Osteoblast (primary cell): ENCODE data around the gene ANXA1. TPM values are rescaled to one million over a fixed set of nuclear protein-coding genes. Genes with fewer than 3 reads are reported as not detected.

ENCODE experiments used
- DNase-seq: peaks from one replicate; pipeline ENCODE4 v3.0.0; 2011; ENCODE audit warnings: low spot score, mixed read lengths; ENCODE audit not compliant: insufficient read length; ENCODE audit errors: missing footprints
- H2AFZ ChIP-seq: 2 replicates; pipeline ENCODE4 v1.6.0; 2011; ENCODE audit warnings: mild to moderate bottlenecking, low read length
- H3K27ac ChIP-seq: 2 replicates; pipeline ENCODE4 v1.5.1; 2011; ENCODE audit warnings: mild to moderate bottlenecking, low read depth, low read length, moderate library complexity
- H3K27me3 ChIP-seq: 2 replicates; pipeline ENCODE4 v1.6.0; 2012; ENCODE audit warnings: mild to moderate bottlenecking, control low read depth, inconsistent platforms, low read length, moderate library complexity; ENCODE audit not compliant: insufficient read depth
- H3K36me3 ChIP-seq: 2 replicates; pipeline ENCODE4 v1.5.1; 2011; ENCODE audit warnings: mild to moderate bottlenecking, low read length, control low read depth, moderate library complexity; ENCODE audit not compliant: insufficient read depth
- H3K4me1 ChIP-seq: 2 replicates; pipeline ENCODE4 v1.5.1; 2011; ENCODE audit warnings: mild to moderate bottlenecking, low read length, control low read depth, moderate library complexity; ENCODE audit not compliant: insufficient read depth
- H3K4me2 ChIP-seq: 2 replicates; pipeline ENCODE4 v1.6.0; 2011; ENCODE audit warnings: mild to moderate bottlenecking, low read length; ENCODE audit not compliant: insufficient read depth
- H3K4me3 ChIP-seq: fragments of 200-600 bp; sonication (generic); 3 replicates; pipeline ENCODE4 v1.5.1; 2012; ENCODE audit warnings: mild to moderate bottlenecking, low read length, inconsistent platforms; ENCODE audit not compliant: insufficient read depth
- H3K79me2 ChIP-seq: 2 replicates; pipeline ENCODE4 v1.6.0; 2012; ENCODE audit warnings: mild to moderate bottlenecking, low read length, control low read depth, inconsistent platforms; ENCODE audit not compliant: insufficient read depth
- H3K9me3 ChIP-seq: 2 replicates; pipeline ENCODE4 v1.5.1; 2011; ENCODE audit warnings: low read depth, low read length, control low read depth
- H4K20me1 ChIP-seq: 2 replicates; pipeline ENCODE4 v1.6.0; 2012; ENCODE audit warnings: mild to moderate bottlenecking, low read length, control low read depth; ENCODE audit not compliant: insufficient read depth
- total RNA-seq: library from RNA; depleted of rRNA; stranded (reverse); fragments of >200 nt; gene quantifications from 2 replicates; pipeline ENCODE4 v1.2.3, GENCODE V29; 2012
- TF ChIP-seq, protein P1 (sequence below): IDR thresholded peaks from 2 replicates; pipeline ENCODE4 v1.5.1; 2011; ENCODE audit warnings: mild to moderate bottlenecking, low read depth, low read length, moderate library complexity; ENCODE audit errors: extremely low read depth

The ANXA1 gene
- total RNA-seq, 1 donor, result 816 TPM

DNA sequence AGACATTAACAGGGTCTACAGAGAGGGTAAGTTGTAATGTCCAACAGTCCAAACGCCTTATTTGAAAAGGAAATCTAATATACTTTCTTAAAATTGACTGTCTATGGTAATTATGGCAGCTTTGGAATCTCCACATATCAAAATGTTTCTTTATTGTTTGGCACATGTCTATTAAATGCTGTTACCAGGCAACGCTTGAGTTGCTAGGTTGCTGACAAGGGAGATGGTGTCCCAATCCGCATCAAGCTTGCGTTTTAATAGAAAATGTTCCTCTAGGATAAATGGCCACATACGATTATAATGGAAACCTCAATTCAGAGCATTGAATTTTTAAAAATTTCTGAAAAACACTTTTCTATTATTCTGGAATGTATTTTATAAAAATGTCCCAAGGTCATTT is 9.2 kb downstream of the ANXA1 start:
- no peak overlapping the region for H2AFZ ChIP-seq
- no peaks in the 10 kb centered on the region for H3K27me3 ChIP-seq
- no peak overlapping the region for H3K4me2 ChIP-seq
- DNase-seq, result no peak
- H3K4me3 ChIP-seq, result no peak overlapping the region
- no peaks in the 10 kb centered on the region for H3K9me3 ChIP-seq
- H3K4me1 ChIP-seq, result peaks cover 7% of the 10 kb centered on the region
- H3K36me3 ChIP-seq, result peaks cover 86% of the 10 kb centered on the region
- TF ChIP-seq, protein P1, sequence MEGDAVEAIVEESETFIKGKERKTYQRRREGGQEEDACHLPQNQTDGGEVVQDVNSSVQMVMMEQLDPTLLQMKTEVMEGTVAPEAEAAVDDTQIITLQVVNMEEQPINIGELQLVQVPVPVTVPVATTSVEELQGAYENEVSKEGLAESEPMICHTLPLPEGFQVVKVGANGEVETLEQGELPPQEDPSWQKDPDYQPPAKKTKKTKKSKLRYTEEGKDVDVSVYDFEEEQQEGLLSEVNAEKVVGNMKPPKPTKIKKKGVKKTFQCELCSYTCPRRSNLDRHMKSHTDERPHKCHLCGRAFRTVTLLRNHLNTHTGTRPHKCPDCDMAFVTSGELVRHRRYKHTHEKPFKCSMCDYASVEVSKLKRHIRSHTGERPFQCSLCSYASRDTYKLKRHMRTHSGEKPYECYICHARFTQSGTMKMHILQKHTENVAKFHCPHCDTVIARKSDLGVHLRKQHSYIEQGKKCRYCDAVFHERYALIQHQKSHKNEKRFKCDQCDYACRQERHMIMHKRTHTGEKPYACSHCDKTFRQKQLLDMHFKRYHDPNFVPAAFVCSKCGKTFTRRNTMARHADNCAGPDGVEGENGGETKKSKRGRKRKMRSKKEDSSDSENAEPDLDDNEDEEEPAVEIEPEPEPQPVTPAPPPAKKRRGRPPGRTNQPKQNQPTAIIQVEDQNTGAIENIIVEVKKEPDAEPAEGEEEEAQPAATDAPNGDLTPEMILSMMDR, result no peak
- peaks cover 22% of the 10 kb centered on the region for H4K20me1 ChIP-seq
- no peak overlapping the region for H3K27ac ChIP-seq
- peaks cover 35% of the 10 kb centered on the region for H3K79me2 ChIP-seq

DNA sequence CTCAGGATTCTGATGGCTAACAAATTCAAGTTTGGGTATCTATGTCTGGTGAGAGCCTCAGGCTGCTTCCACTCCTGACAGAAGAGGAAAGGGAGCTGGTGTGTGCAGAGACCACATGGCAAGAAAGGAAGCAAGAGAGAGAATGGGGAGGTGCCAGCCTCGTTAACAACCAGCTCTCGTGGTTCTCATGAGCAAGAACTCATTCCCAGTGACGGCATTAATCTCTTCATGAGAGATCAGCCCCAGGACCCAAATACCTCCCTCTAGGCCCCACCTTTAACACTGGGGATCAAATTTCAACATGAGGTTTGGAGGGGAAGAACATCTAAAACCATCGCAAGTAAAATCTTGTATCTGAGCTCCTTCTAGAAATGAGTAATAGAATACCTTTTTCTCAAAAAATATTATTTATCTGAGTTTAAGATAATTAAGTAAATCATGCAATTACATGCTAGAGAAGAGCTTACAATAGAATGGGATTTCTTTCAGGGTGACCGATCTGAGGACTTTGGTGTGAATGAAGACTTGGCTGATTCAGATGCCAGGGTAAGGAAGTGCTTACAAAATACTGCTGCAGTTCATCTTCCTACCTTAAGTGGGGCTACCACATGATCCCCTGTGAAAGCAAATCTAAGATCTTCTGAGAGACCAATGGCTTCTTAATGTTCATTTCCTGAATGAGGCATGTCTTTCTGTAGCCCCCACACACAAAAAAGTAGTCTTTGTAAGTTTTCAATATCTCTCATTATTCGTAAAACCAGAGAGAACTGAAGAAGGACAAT is 11.5 kb downstream of the ANXA1 start:
- Histone ChIP-seq H3K4me2 (no peak overlapping the region), H4K20me1 (peaks cover 3% of the 10 kb centered on the region), H2AFZ (no peak overlapping the region), H3K27ac (no peak overlapping the region), H3K4me1 (no peaks in the 10 kb centered on the region), H3K79me2 (peaks cover 14% of the 10 kb centered on the region), H3K36me3 (peaks cover 99% of the 10 kb centered on the region), H3K4me3 (no peak overlapping the region), H3K27me3 (no peaks in the 10 kb centered on the region), H3K9me3 (no peaks in the 10 kb centered on the region)
- TF ChIP-seq, protein P1, result no peak
- no peak for DNase-seq

DNA sequence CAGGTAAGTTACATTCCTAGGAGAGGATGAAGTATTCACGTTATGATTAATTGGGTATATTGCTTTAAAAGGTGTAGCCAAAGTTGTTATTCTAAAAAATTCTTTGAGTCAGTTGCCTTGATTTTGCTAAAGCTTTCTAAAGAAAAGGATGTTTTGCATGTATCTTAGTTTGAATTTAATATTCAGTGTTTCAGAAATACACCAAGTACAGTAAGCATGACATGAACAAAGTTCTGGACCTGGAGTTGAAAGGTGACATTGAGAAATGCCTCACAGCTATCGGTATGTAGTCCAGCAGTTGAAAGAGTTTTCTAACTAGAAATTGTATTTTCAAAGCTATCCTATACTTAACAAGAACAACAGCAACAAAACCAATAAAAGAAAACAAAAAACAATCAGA is 14.2 kb downstream of the ANXA1 start:
- H3K4me3 ChIP-seq, result no peak overlapping the region
- H3K4me1 ChIP-seq, result no peaks in the 10 kb centered on the region
- no peak overlapping the region for H3K27ac ChIP-seq
- DNase-seq, result no peak
- peaks cover 98% of the 10 kb centered on the region for H3K36me3 ChIP-seq
- TF ChIP-seq, protein P1, result no peak
- no peaks in the 10 kb centered on the region for H3K79me2 ChIP-seq
- H3K9me3 ChIP-seq, result no peaks in the 10 kb centered on the region
- peaks cover 2% of the 10 kb centered on the region for H4K20me1 ChIP-seq
- H3K4me2 ChIP-seq, result no peak overlapping the region
- H2AFZ ChIP-seq, result no peak overlapping the region
- H3K27me3 ChIP-seq, result no peaks in the 10 kb centered on the region

DNA sequence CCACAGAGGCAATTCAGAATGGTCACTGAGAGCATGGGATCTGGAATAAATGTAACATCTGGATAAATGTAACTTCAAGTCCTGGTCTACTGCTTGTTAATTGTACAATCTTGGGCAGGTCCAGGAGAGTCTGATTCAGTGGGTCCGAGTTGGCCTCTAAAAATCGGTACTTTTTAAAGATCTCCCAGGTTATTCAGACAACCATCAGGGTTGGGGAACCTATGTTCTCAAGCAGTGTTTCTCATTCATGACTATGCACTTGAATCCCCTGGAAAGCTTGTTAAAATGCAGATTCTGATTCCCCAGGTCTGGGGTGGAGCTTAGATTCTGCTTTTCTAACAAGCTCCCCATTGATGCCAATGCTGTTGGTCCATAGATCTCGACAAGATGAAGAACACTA is 14.8 kb downstream of the ANXA1 start:
- H3K27me3 ChIP-seq, result no peaks in the 10 kb centered on the region
- DNase-seq, result no peak
- H3K4me3 ChIP-seq, result no peak overlapping the region
- H3K36me3 ChIP-seq, result peaks cover 95% of the 10 kb centered on the region
- H2AFZ ChIP-seq, result no peak overlapping the region
- no peak overlapping the region for H3K27ac ChIP-seq
- H4K20me1 ChIP-seq, result peaks cover 2% of the 10 kb centered on the region
- no peaks in the 10 kb centered on the region for H3K4me1 ChIP-seq
- TF ChIP-seq, protein P1, result no peak
- no peaks in the 10 kb centered on the region for H3K9me3 ChIP-seq
- H3K4me2 ChIP-seq, result no peak overlapping the region
- no peaks in the 10 kb centered on the region for H3K79me2 ChIP-seq
